A549 (cell line): ENCODE measurements around the gene LCE2D. TPM values are rescaled to one million over a fixed set of nuclear protein-coding genes. Genes with fewer than 3 reads are reported as not detected.

Experiments
- ATAC-seq, 2 experiments: fragments of 200-7000 bp in 1 of 2; fragments of >200 bp in 1 of 2; cut with Nextera tagmentation in 1 of 2; cut with Tn5 transposase in 1 of 2; 3 replicates each; pipeline versions ENCODE4 v1.8.0 to v1.9.1; 2018 to 2020; ENCODE audit warnings: mild to moderate bottlenecking in 1 of 2, moderate library complexity in 1 of 2
- CTCF ChIA-PET: fragments of 300-600 bp; sonication (Branson Sonifier 250); formaldehyde crosslinking; extraction: SDS; loops from one replicate; lab custom pipeline; 2021; ENCODE audit warnings: antibody characterized with exemption, inconsistent platforms; lab: Yijun Ruan, JAX
- POLR2A ChIA-PET: fragments of 350-600 bp; formaldehyde crosslinking; extraction: SDS; loops from one replicate; lab custom pipeline; 2021; ENCODE audit warnings: antibody characterized with exemption, inconsistent platforms; lab: Yijun Ruan, JAX
- DNase-seq, 2 experiments: peaks; one replicate each; pipeline versions ENCODE4 v3.0.0 to v3.0.0-alpha.2; 2011 to 2016; ENCODE audit warnings: low read depth in 1 of 2, low spot score in 1 of 2
- FAIRE-seq: peaks from 2 replicates; lab custom pipeline; 2011; peaks lifted over from hg19 to GRCh38; lab: Jason Lieb, UNC
- H3K27ac ChIP-seq, 2 experiments: fragments of >200 bp; sonication (Bioruptor Twin); formaldehyde crosslinking; 3 replicates each; pipeline ENCODE4 v1.5.1; 2016 to 2017
- H3K4me1 ChIP-seq: fragments of >200 bp; sonication (Bioruptor Twin); formaldehyde crosslinking; 3 replicates; pipeline ENCODE4 v1.6.1; 2016
- H3K4me2 ChIP-seq: fragments of >200 bp; sonication (Bioruptor Twin); formaldehyde crosslinking; 3 replicates; pipeline ENCODE4 v1.6.1; 2016
- H3K4me3 ChIP-seq: fragments of >200 bp; sonication (Bioruptor Twin); formaldehyde crosslinking; 3 replicates; pipeline ENCODE4 v1.5.1; 2016
- H3K9me3 ChIP-seq: fragments of >200 bp; sonication (Bioruptor Twin); formaldehyde crosslinking; 3 replicates; pipeline ENCODE4 v1.6.1; 2016
- CHD2 ChIP-seq: fragments of 150-350 bp; IDR thresholded peaks from 2 replicates; pipeline ENCODE4 v1.6.1; 2014; ENCODE audit warnings: low read length; ENCODE audit not compliant: partially characterized antibody
- EHF ChIP-seq: fragments of 250-450 bp; sonication (Bioruptor Pico); IDR thresholded peaks from 2 replicates; pipeline ENCODE4 v1.5.0; 2020; ENCODE audit warnings: mild to moderate bottlenecking
- HDAC2 ChIP-seq: fragments of 200-600 bp; sonication (generic); IDR thresholded peaks from 2 replicates; pipeline ENCODE4 v1.6.1; 2016
- HOXA7 ChIP-seq: fragments of 250-450 bp; sonication (Bioruptor Pico); IDR thresholded peaks from 2 replicates; pipeline ENCODE4 v1.5.0; 2020; ENCODE audit warnings: mild to moderate bottlenecking, moderate library complexity
- HOXB5 ChIP-seq: fragments of 250-450 bp; sonication (Bioruptor Pico); IDR thresholded peaks from 2 replicates; pipeline ENCODE4 v1.5.0; 2020; ENCODE audit warnings: mild to moderate bottlenecking, moderate library complexity
- KDM1A ChIP-seq: fragments of 200-600 bp; sonication (generic); IDR thresholded peaks from 2 replicates; pipeline ENCODE4 v1.6.1; 2016; ENCODE audit warnings: low read depth, mild to moderate bottlenecking
- MYC ChIP-seq: IDR thresholded peaks from 2 replicates; pipeline ENCODE4 v1.6.1; 2012; ENCODE audit warnings: mild to moderate bottlenecking, inconsistent platforms, low read length, improper control_type of control experiment, borderline replicate concordance
- NFE2L2 ChIP-seq: fragments of 150-350 bp; conservative IDR thresholded peaks from 2 replicates; pipeline ENCODE4 v1.6.1; 2014; ENCODE audit warnings: low read length
- PHF8 ChIP-seq: fragments of 200-600 bp; sonication (generic); IDR thresholded peaks from 2 replicates; pipeline ENCODE4 v1.6.1; 2016; ENCODE audit warnings: low read depth, mild to moderate bottlenecking, antibody characterized with exemption, moderate library complexity, borderline replicate concordance
- POLR2AphosphoS2 ChIP-seq: conservative IDR thresholded peaks from 2 replicates; pipeline ENCODE4 v1.6.1; 2012; ENCODE audit warnings: low read length, improper control_type of control experiment, inconsistent platforms
- RFX5 ChIP-seq: fragments of 450-650 bp; IDR thresholded peaks from 2 replicates; pipeline ENCODE4 v1.7.1; 2014; ENCODE audit warnings: antibody characterized with exemption, mild to moderate bottlenecking, moderate library complexity
- TFCP2L1 ChIP-seq: fragments of 250-450 bp; sonication (Bioruptor Pico); IDR thresholded peaks from 2 replicates; pipeline ENCODE4 v1.5.0; 2021; ENCODE audit warnings: mild to moderate bottlenecking
- ZFP36 ChIP-seq: fragments of 450-650 bp; IDR thresholded peaks from 2 replicates; pipeline ENCODE4 v1.6.1; 2014; ENCODE audit warnings: borderline replicate concordance; ENCODE audit not compliant: partially characterized antibody
- ZNF302 ChIP-seq: fragments of 250-450 bp; sonication (Bioruptor Pico); IDR thresholded peaks from 2 replicates; pipeline ENCODE4 v1.9.0; 2021; ENCODE audit warnings: inconsistent platforms, mild to moderate bottlenecking, moderate library complexity
- WGBS: methylation state at CpG from one replicate; pipeline ENCODE4 v1.1.6; 2017; ENCODE audit errors: missing lambda C conversion rate; 5-methylcytosine and 5-hydroxymethylcytosine counted together
- polyA plus RNA-seq, 4 experiments: library from polyadenylated mRNA; depleted of rRNA in 3 of 4; stranded (reverse); fragments of >200 nt; fragmentation: RNase III in 1 of 4; extraction: RNeasy Plus Mini Kit Qiagen cat#74134 plus additional on column Dnase treatment in 1 of 4; gene quantifications; 2 replicates in 3 of 4; 3 replicates in 1 of 4; pipeline ENCODE4 v1.2.3, GENCODE V29; 2011 to 2017
- TF ChIP-seq, protein P1 (sequence below): fragments of >200 bp; sonication (Bioruptor Twin); formaldehyde crosslinking; IDR thresholded peaks from 3 replicates; pipeline ENCODE4 v1.5.1; 2016
- TF ChIP-seq, protein P2 (sequence below): fragments of 250-450 bp; sonication (Bioruptor Pico); IDR thresholded peaks from 2 replicates; pipeline ENCODE4 v1.5.0; 2020; ENCODE audit warnings: low read depth, mild to moderate bottlenecking, moderate library complexity
- TF ChIP-seq, protein P3 (sequence below): fragments of 450-650 bp; IDR thresholded peaks from 2 replicates; pipeline ENCODE4 v1.6.1; 2014; ENCODE audit warnings: antibody characterized with exemption

The LCE2D gene
- polyA plus RNA-seq, 2 of the 4 experiments (the other 2 are of a cell fraction) = not detected

DNA sequence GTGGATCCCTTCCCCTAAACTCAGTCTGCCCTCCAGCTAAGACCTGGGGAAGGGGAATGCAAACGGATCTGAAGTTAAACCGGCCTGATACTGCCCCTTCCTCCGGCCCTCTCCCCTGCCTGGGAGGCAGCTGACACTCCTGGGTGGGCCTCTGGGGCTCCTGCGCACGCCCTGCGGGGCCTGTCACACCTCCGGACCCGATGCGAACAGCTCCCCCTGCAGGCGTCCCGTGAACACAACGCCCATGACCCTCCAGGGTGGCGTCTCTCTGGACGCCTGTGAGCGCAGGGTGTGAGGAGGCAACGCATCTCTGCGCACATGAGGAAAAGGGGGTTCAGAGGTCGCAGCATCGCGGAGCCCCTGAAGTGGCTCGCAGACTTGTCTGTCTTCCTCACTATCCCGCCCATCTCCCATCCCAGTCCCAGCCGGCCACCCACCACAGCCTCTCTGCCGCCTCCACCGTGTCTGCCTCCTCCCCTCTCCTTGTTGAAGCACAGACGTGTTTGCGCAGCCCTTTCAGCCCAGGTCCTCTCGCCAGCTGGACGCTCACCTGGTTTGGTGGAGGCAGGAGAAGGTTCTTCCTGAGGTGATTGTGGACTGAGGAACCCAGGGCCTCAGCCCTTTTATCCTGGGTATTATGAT, 39.9 kb upstream of the LCE2D start:
- WGBS = 56% methylated on average over 26 of the region's 29 CpGs

DNA sequence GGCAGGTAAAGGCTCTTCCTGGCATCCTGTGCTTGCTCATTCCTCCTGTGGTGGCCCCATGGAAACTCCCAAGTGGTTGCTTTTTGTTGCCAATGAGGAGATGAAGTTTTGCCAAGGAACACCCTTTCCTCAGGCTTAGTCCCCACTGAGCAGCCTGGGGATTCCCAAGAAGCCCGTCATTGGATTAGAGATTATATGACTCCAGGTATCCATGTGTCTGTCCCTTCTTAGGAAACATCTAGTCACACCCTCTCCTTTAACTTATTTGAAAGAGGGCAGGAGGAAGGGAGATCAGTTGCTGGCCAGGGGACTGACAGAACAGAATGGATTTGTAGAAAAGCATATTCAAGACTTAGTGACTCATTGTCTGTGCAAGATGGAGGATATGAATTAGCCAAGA, 36.4 kb upstream of the LCE2D start:
- DNase-seq (no peak), FAIRE-seq (no peak), ATAC-seq (no peak)
- no peak overlapping the region for H3K27ac ChIP-seq
- ChIA-PET CTCF (no interaction called here), POLR2A (no interaction called here)
- WGBS = 8% methylated on average over 1 of the region's 1 CpG
- H3K9me3 ChIP-seq = no peaks in the 10 kb centered on the region
- H3K4me2 ChIP-seq = no peak overlapping the region
- no peaks in the 10 kb centered on the region for H3K4me1 ChIP-seq
- H3K4me3 ChIP-seq = no peak overlapping the region
- TF ChIP-seq HOXB5 (CRISPR knock-in tag) = no peak

More for the DNA sequence above, 39.9 kb upstream of the LCE2D start:
- Histone ChIP-seq H3K4me1 (no peaks in the 10 kb centered on the region), H3K27ac (no peak overlapping the region), H3K4me2 (no peak overlapping the region), H3K4me3 (no peak overlapping the region), H3K9me3 (no peaks in the 10 kb centered on the region)
- ATAC-seq (peak; percentile 54 to 92; a peak in 4 of 6 replicates), FAIRE-seq (no peak), DNase-seq (no peak)
- TF ChIP-seq, protein P1, sequence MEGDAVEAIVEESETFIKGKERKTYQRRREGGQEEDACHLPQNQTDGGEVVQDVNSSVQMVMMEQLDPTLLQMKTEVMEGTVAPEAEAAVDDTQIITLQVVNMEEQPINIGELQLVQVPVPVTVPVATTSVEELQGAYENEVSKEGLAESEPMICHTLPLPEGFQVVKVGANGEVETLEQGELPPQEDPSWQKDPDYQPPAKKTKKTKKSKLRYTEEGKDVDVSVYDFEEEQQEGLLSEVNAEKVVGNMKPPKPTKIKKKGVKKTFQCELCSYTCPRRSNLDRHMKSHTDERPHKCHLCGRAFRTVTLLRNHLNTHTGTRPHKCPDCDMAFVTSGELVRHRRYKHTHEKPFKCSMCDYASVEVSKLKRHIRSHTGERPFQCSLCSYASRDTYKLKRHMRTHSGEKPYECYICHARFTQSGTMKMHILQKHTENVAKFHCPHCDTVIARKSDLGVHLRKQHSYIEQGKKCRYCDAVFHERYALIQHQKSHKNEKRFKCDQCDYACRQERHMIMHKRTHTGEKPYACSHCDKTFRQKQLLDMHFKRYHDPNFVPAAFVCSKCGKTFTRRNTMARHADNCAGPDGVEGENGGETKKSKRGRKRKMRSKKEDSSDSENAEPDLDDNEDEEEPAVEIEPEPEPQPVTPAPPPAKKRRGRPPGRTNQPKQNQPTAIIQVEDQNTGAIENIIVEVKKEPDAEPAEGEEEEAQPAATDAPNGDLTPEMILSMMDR = peak; percentile 6; the same call in 1 of the 3 replicates
- TF ChIP-seq TFCP2L1 (CRISPR knock-in tag) = no peak
- CTCF ChIA-PET = interaction anchor here (0.8 to 1.5 kb wide), 2 partner anchors 22 to 43 kb away, joined by 3 read pairs; partner anchors contain the start of gene LCE3D
- POLR2A ChIA-PET = no interaction called here

DNA sequence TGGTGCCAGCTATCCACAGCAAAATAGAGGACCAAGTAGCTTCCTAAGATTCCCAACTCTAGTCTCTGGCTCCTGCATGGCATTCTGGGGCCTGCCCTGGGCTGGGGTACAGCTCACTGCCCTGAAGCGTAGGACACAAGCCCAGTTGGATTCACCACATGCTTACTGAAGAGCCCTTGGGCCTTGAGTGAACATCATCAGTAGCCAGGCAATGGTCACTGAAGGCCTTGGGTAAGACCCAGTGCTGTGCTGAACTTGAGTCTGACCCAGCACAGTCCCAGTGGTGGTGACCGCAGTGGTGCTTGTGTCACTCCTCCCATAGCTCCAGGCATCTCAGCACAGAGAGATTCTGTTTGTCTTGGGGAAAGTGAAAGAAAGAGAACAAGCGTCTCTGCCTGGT, 32.6 kb upstream of the LCE2D start:
- no peak for ATAC-seq
- Histone ChIP-seq H3K4me3 (no peak overlapping the region), H3K9me3 (no peaks in the 10 kb centered on the region), H3K4me2 (no peak overlapping the region), H3K27ac (no peak overlapping the region), H3K4me1 (no peaks in the 10 kb centered on the region)
- ChIA-PET POLR2A (no interaction called here), CTCF (interaction anchor here (1.0 to 1.8 kb wide), 2 partner anchors 23 to 240 kb away, joined by 3 to 5 read pairs; no protein-coding TSS in a partner anchor)
- TF ChIP-seq KDM1A (no peak), POLR2AphosphoS2 (no peak), EHF (CRISPR knock-in tag) (no peak), RFX5 (no peak)
- TF ChIP-seq, protein P2, sequence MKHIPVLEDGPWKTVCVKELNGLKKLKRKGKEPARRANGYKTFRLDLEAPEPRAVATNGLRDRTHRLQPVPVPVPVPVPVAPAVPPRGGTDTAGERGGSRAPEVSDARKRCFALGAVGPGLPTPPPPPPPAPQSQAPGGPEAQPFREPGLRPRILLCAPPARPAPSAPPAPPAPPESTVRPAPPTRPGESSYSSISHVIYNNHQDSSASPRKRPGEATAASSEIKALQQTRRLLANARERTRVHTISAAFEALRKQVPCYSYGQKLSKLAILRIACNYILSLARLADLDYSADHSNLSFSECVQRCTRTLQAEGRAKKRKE (CRISPR knock-in tag) = no peak
- TF ChIP-seq, protein P3, sequence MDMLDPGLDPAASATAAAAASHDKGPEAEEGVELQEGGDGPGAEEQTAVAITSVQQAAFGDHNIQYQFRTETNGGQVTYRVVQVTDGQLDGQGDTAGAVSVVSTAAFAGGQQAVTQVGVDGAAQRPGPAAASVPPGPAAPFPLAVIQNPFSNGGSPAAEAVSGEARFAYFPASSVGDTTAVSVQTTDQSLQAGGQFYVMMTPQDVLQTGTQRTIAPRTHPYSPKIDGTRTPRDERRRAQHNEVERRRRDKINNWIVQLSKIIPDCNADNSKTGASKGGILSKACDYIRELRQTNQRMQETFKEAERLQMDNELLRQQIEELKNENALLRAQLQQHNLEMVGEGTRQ = no peak
- no peak for DNase-seq
- WGBS = 54% methylated on average over 3 of the region's 3 CpGs
- FAIRE-seq = no peak

DNA sequence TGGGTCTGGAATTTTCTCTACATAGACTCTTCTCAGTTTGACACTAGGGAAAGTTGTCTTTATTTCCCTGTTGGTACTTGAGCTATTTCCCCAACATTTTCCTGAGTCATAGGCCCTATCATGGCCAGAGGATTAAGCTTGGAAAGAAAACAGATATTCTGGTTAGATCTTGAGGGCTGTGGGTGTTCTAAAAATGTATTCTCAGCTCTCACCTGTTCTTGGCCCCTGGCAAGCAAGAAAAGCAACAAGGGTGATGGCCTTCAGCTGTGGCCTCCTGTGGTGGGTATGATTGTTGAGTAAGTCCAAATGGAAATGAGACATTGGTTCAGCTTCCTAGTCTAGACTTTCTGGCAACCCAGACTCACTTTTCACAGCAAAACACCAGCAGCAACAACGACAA, 22.8 kb upstream of the LCE2D start:
- ATAC-seq (no peak), FAIRE-seq (no peak), DNase-seq (no peak)
- ChIA-PET POLR2A (no interaction called here), CTCF (interaction anchor here (1.0 to 1.8 kb wide), 4 partner anchors 13 to 160 kb away, joined by 3 to 12 read pairs (median 3); no protein-coding TSS in a partner anchor)
- no peak overlapping the region for H3K4me2 ChIP-seq
- no peak overlapping the region for H3K4me3 ChIP-seq
- WGBS = 13% methylated on average over 1 of the region's 1 CpG
- H3K4me1 ChIP-seq = no peaks in the 10 kb centered on the region
- H3K9me3 ChIP-seq = no peaks in the 10 kb centered on the region
- no peak overlapping the region for H3K27ac ChIP-seq
- TF ChIP-seq PHF8 (no peak), MYC (no peak), ZFP36 (no peak), CHD2 (no peak), ZNF302 (CRISPR knock-in tag) (no peak), HOXA7 (CRISPR knock-in tag) (no peak), HDAC2 (no peak), NFE2L2 (no peak)
- TF ChIP-seq, protein P1 = no peak
- TF ChIP-seq, all 56 proteins: peak for 0
